A549 (cell line): ENCODE measurements around the gene ERBB2. TPM values are rescaled to one million over a fixed set of nuclear protein-coding genes. Genes with fewer than 3 reads are reported as not detected.

Experiments
- ATAC-seq, 2 experiments: fragments of 200-7000 bp in 1 of 2; fragments of >200 bp in 1 of 2; cut with Nextera tagmentation in 1 of 2; cut with Tn5 transposase in 1 of 2; 3 replicates each; pipeline versions ENCODE4 v1.8.0 to v1.9.1; 2018 to 2020; ENCODE audit warnings: mild to moderate bottlenecking in 1 of 2, moderate library complexity in 1 of 2
- CTCF ChIA-PET: fragments of 300-600 bp; sonication (Branson Sonifier 250); formaldehyde crosslinking; extraction: SDS; loops from one replicate; lab custom pipeline; 2021; ENCODE audit warnings: antibody characterized with exemption, inconsistent platforms; lab: Yijun Ruan, JAX
- POLR2A ChIA-PET: fragments of 350-600 bp; formaldehyde crosslinking; extraction: SDS; loops from one replicate; lab custom pipeline; 2021; ENCODE audit warnings: antibody characterized with exemption, inconsistent platforms; lab: Yijun Ruan, JAX
- DNase-seq, 2 experiments: peaks; one replicate each; pipeline versions ENCODE4 v3.0.0 to v3.0.0-alpha.2; 2011 to 2016; ENCODE audit warnings: low read depth in 1 of 2, low spot score in 1 of 2
- FAIRE-seq: peaks from 2 replicates; lab custom pipeline; 2011; peaks lifted over from hg19 to GRCh38; lab: Jason Lieb, UNC
- H3K27ac ChIP-seq, 2 experiments: fragments of >200 bp; sonication (Bioruptor Twin); formaldehyde crosslinking; 3 replicates each; pipeline ENCODE4 v1.5.1; 2016 to 2017
- H3K4me1 ChIP-seq: fragments of >200 bp; sonication (Bioruptor Twin); formaldehyde crosslinking; 3 replicates; pipeline ENCODE4 v1.6.1; 2016
- H3K4me2 ChIP-seq: fragments of >200 bp; sonication (Bioruptor Twin); formaldehyde crosslinking; 3 replicates; pipeline ENCODE4 v1.6.1; 2016
- H3K4me3 ChIP-seq: fragments of >200 bp; sonication (Bioruptor Twin); formaldehyde crosslinking; 3 replicates; pipeline ENCODE4 v1.5.1; 2016
- H3K9me3 ChIP-seq: fragments of >200 bp; sonication (Bioruptor Twin); formaldehyde crosslinking; 3 replicates; pipeline ENCODE4 v1.6.1; 2016
- BHLHE40 ChIP-seq: IDR thresholded peaks from 2 replicates; pipeline ENCODE4 v1.6.1; 2012; ENCODE audit warnings: low read depth, low read length, inconsistent platforms
- CBX8 ChIP-seq: fragments of 200-600 bp; sonication (generic); IDR thresholded peaks from 2 replicates; pipeline ENCODE4 v1.6.1; 2016
- CHD2 ChIP-seq: fragments of 150-350 bp; IDR thresholded peaks from 2 replicates; pipeline ENCODE4 v1.6.1; 2014; ENCODE audit warnings: low read length; ENCODE audit not compliant: partially characterized antibody
- EP300 ChIP-seq, 2 experiments: fragments of >200 bp; sonication (Bioruptor Twin); formaldehyde crosslinking; IDR thresholded peaks; 2 replicates in 1 of 2; 3 replicates in 1 of 2; pipeline ENCODE4 v1.6.1; 2016 to 2017
- ESRRA ChIP-seq: fragments of 150-350 bp; IDR thresholded peaks from 2 replicates; pipeline ENCODE4 v1.6.1; 2014; ENCODE audit warnings: mild to moderate bottlenecking, low read length, borderline replicate concordance
- FOSB ChIP-seq: fragments of 250-450 bp; sonication (Bioruptor Pico); IDR thresholded peaks from 2 replicates; pipeline ENCODE4 v1.5.0; 2020; ENCODE audit warnings: mild to moderate bottlenecking, moderate library complexity
- FOXS1 ChIP-seq: fragments of 250-450 bp; sonication (Bioruptor Pico); IDR thresholded peaks from 2 replicates; pipeline ENCODE4 v1.5.0; 2020; ENCODE audit warnings: mild to moderate bottlenecking, moderate library complexity
- HEYL ChIP-seq: fragments of 250-450 bp; sonication (Bioruptor Pico); IDR thresholded peaks from 2 replicates; pipeline ENCODE4 v1.8.0; 2021; ENCODE audit warnings: mild to moderate bottlenecking, moderate library complexity
- HOXB13 ChIP-seq: fragments of 250-450 bp; sonication (Bioruptor Pico); IDR thresholded peaks from 2 replicates; pipeline ENCODE4 v1.5.0; 2020; ENCODE audit warnings: low read depth, mild to moderate bottlenecking, moderate library complexity
- HOXB5 ChIP-seq: fragments of 250-450 bp; sonication (Bioruptor Pico); IDR thresholded peaks from 2 replicates; pipeline ENCODE4 v1.5.0; 2020; ENCODE audit warnings: mild to moderate bottlenecking, moderate library complexity
- JUNB ChIP-seq: fragments of >200 bp; sonication (Bioruptor Twin); formaldehyde crosslinking; IDR thresholded peaks from 2 replicates; pipeline ENCODE4 v1.6.1; 2016
- KDM1A ChIP-seq: fragments of 200-600 bp; sonication (generic); IDR thresholded peaks from 2 replicates; pipeline ENCODE4 v1.6.1; 2016; ENCODE audit warnings: low read depth, mild to moderate bottlenecking
- MAZ ChIP-seq: fragments of 150-350 bp; IDR thresholded peaks from 2 replicates; pipeline ENCODE4 v1.6.1; 2014; ENCODE audit warnings: antibody characterized with exemption, low read depth, low read length, borderline replicate concordance
- MYC ChIP-seq: IDR thresholded peaks from 2 replicates; pipeline ENCODE4 v1.6.1; 2012; ENCODE audit warnings: mild to moderate bottlenecking, inconsistent platforms, low read length, improper control_type of control experiment, borderline replicate concordance
- NR3C1 ChIP-seq: fragments of >200 bp; sonication (Bioruptor Twin); formaldehyde crosslinking; IDR thresholded peaks from 3 replicates; pipeline ENCODE4 v1.6.1; 2017
- RARB ChIP-seq: fragments of 250-450 bp; sonication (Bioruptor Pico); IDR thresholded peaks from 2 replicates; pipeline ENCODE4 v1.8.0; 2021; ENCODE audit warnings: mild to moderate bottlenecking, moderate library complexity
- RCOR1 ChIP-seq: fragments of 150-350 bp; IDR thresholded peaks from 2 replicates; pipeline ENCODE4 v1.6.1; 2014; ENCODE audit warnings: antibody characterized with exemption, low read length, low read depth
- TP53 ChIP-seq: fragments of 250-450 bp; sonication (Bioruptor Pico); IDR thresholded peaks from 2 replicates; pipeline ENCODE4 v1.5.0; 2021; ENCODE audit warnings: mild to moderate bottlenecking, moderate library complexity
- WGBS: methylation state at CpG from one replicate; pipeline ENCODE4 v1.1.6; 2017; ENCODE audit errors: missing lambda C conversion rate; 5-methylcytosine and 5-hydroxymethylcytosine counted together
- polyA plus RNA-seq, 4 experiments: library from polyadenylated mRNA; depleted of rRNA in 3 of 4; stranded (reverse); fragments of >200 nt; fragmentation: RNase III in 1 of 4; extraction: RNeasy Plus Mini Kit Qiagen cat#74134 plus additional on column Dnase treatment in 1 of 4; gene quantifications; 2 replicates in 3 of 4; 3 replicates in 1 of 4; pipeline ENCODE4 v1.2.3, GENCODE V29; 2011 to 2017
- TF ChIP-seq, protein P1 (sequence below): fragments of 450-650 bp; IDR thresholded peaks from 2 replicates; pipeline ENCODE4 v1.6.1; 2014; ENCODE audit warnings: antibody characterized with exemption
- TF ChIP-seq, protein P2 (sequence below): IDR thresholded peaks from 2 replicates; pipeline ENCODE4 v1.6.1; 2012; ENCODE audit warnings: low read depth, borderline replicate concordance
- TF ChIP-seq, protein P3 (sequence below): fragments of >200 bp; sonication (Bioruptor Twin); formaldehyde crosslinking; IDR thresholded peaks from 3 replicates; pipeline ENCODE4 v1.5.1; 2016
- TF ChIP-seq, protein P4 (sequence below): fragments of 250-450 bp; sonication (Bioruptor Pico); IDR thresholded peaks from 2 replicates; pipeline ENCODE4 v1.5.0; 2021; ENCODE audit warnings: mild to moderate bottlenecking, moderate library complexity, borderline replicate concordance
- TF ChIP-seq, protein P5 (sequence below): fragments of 250-450 bp; sonication (Bioruptor Pico); IDR thresholded peaks from 2 replicates; pipeline ENCODE4 v1.5.0; 2020; ENCODE audit warnings: low read depth, mild to moderate bottlenecking, moderate library complexity

The ERBB2 gene
- polyA plus RNA-seq, 2 of the 4 experiments (the other 2 are of a cell fraction) = 22.4 to 32.0 TPM

DNA sequence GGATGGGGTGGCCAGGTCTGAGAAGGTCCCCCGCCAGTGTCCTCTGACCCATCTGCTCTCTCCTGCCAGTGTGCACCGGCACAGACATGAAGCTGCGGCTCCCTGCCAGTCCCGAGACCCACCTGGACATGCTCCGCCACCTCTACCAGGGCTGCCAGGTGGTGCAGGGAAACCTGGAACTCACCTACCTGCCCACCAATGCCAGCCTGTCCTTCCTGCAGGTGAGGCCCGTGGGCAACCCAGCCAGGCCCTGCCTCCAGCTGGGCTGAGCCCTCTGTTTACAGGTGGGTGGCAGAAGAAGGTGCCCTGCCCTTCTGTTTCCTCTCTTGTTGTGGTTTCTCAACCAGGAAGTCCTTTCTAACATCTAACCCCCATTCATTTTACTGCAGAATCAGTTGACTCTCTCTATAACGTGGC is 7.1 kb downstream of the ERBB2 start:
- 86% methylated on average over 7 of the region's 7 CpGs for WGBS
- ChIA-PET POLR2A (no interaction called here), CTCF (interaction anchor here (0.9 to 50.7 kb wide), 7 partner anchors 13 to 70 kb away, joined by 3 to 1391 read pairs (median 7); partner anchors contain the start of genes MIEN1, PPP1R1B and STARD3)
- Histone ChIP-seq H3K27ac (no peak overlapping the region), H3K4me3 (no peak overlapping the region), H3K4me1 (peaks cover 44% of the 10 kb centered on the region), H3K4me2 (no peak overlapping the region), H3K9me3 (no peaks in the 10 kb centered on the region)
- FAIRE-seq (no peak), DNase-seq (no peak), ATAC-seq (no peak)
- TF ChIP-seq EP300 (IDR thresholded peaks at IDR 0.05) (no peak), FOXS1 (CRISPR knock-in tag) (no peak), RARB (CRISPR knock-in tag) (no peak), RCOR1 (no peak), TP53 (no peak), CHD2 (no peak), HOXB13 (CRISPR knock-in tag) (no peak), JUNB (no peak), CBX8 (no peak), FOSB (CRISPR knock-in tag) (no peak)
- TF ChIP-seq, protein P1, sequence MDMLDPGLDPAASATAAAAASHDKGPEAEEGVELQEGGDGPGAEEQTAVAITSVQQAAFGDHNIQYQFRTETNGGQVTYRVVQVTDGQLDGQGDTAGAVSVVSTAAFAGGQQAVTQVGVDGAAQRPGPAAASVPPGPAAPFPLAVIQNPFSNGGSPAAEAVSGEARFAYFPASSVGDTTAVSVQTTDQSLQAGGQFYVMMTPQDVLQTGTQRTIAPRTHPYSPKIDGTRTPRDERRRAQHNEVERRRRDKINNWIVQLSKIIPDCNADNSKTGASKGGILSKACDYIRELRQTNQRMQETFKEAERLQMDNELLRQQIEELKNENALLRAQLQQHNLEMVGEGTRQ = no peak
- TF ChIP-seq, protein P2, sequence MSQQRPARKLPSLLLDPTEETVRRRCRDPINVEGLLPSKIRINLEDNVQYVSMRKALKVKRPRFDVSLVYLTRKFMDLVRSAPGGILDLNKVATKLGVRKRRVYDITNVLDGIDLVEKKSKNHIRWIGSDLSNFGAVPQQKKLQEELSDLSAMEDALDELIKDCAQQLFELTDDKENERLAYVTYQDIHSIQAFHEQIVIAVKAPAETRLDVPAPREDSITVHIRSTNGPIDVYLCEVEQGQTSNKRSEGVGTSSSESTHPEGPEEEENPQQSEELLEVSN = no peak
- TF ChIP-seq, protein P3, sequence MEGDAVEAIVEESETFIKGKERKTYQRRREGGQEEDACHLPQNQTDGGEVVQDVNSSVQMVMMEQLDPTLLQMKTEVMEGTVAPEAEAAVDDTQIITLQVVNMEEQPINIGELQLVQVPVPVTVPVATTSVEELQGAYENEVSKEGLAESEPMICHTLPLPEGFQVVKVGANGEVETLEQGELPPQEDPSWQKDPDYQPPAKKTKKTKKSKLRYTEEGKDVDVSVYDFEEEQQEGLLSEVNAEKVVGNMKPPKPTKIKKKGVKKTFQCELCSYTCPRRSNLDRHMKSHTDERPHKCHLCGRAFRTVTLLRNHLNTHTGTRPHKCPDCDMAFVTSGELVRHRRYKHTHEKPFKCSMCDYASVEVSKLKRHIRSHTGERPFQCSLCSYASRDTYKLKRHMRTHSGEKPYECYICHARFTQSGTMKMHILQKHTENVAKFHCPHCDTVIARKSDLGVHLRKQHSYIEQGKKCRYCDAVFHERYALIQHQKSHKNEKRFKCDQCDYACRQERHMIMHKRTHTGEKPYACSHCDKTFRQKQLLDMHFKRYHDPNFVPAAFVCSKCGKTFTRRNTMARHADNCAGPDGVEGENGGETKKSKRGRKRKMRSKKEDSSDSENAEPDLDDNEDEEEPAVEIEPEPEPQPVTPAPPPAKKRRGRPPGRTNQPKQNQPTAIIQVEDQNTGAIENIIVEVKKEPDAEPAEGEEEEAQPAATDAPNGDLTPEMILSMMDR = no peak

DNA sequence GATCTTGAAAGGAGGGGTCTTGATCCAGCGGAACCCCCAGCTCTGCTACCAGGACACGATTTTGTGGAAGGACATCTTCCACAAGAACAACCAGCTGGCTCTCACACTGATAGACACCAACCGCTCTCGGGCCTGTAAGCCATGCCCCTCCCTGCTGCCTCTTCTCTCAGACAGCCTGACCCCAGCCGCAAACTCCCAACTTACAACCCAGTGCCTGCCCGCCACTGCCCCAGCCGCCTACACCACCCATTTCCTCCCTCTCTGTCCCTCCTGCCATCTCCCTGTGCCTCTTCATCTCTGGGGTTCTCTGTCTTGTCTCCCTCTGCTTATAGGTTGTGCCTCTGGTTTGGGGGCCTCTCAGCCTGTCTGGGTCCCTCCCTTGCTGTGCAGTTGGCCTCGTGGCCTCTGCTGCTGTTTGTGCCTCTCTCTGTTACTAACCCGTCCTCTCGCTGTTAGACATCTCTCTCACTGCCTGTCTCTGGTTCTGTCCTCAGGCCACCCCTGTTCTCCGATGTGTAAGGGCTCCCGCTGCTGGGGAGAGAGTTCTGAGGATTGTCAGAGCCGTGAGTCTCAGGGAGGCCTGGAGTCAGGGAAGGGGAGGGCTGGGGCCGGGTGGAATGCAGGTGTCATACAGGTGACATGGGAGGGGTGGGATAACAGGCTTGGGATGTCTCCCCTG is 9.6 kb downstream of the ERBB2 start:
- Histone ChIP-seq H3K4me2 (no peak overlapping the region), H3K4me1 (peaks cover 19% of the 10 kb centered on the region), H3K4me3 (no peak overlapping the region), H3K27ac (no peak overlapping the region), H3K9me3 (no peaks in the 10 kb centered on the region)
- no peak for TF ChIP-seq MAZ
- TF ChIP-seq MYC = no peak
- TF ChIP-seq KDM1A = no peak
- no peak for TF ChIP-seq BHLHE40
- no peak for TF ChIP-seq HOXB5 (CRISPR knock-in tag)
- no peak for TF ChIP-seq CBX8
- no peak for TF ChIP-seq NR3C1
- TF ChIP-seq, protein P4, sequence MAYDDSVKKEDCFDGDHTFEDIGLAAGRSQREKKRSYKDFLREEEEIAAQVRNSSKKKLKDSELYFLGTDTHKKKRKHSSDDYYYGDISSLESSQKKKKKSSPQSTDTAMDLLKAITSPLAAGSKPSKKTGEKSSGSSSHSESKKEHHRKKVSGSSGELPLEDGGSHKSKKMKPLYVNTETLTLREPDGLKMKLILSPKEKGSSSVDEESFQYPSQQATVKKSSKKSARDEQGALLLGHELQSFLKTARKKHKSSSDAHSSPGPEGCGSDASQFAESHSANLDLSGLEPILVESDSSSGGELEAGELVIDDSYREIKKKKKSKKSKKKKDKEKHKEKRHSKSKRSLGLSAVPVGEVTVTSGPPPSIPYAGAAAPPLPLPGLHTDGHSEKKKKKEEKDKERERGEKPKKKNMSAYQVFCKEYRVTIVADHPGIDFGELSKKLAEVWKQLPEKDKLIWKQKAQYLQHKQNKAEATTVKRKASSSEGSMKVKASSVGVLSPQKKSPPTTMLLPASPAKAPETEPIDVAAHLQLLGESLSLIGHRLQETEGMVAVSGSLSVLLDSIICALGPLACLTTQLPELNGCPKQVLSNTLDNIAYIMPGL (CRISPR knock-in tag) = no peak
- TF ChIP-seq, protein P5, sequence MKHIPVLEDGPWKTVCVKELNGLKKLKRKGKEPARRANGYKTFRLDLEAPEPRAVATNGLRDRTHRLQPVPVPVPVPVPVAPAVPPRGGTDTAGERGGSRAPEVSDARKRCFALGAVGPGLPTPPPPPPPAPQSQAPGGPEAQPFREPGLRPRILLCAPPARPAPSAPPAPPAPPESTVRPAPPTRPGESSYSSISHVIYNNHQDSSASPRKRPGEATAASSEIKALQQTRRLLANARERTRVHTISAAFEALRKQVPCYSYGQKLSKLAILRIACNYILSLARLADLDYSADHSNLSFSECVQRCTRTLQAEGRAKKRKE (CRISPR knock-in tag) = no peak
- TF ChIP-seq FOSB (CRISPR knock-in tag) = no peak
- TF ChIP-seq ESRRA = no peak
- no peak for TF ChIP-seq HEYL (CRISPR knock-in tag)
- FAIRE-seq (no peak), DNase-seq (no peak), ATAC-seq (no peak)
- CTCF ChIA-PET = interaction anchor here (0.7 to 50.7 kb wide), 9 partner anchors 9 to 72 kb away, joined by 3 to 1391 read pairs (median 6); partner anchors contain the start of genes ERBB2, MIEN1, PPP1R1B and STARD3
- WGBS = 87% methylated on average over 14 of the region's 14 CpGs
- POLR2A ChIA-PET = interaction anchor here (1.7 to 1.9 kb wide), 2 partner anchors 9 to 22 kb away, joined by 5 to 8 read pairs; partner anchors contain the start of genes ERBB2 and PGAP3
